PC-9 (cell line): Measurements from ENCODE around the gene TRABD2B. TPM values are rescaled to one million over a fixed set of nuclear protein-coding genes. Genes with fewer than 3 reads are reported as not detected.

Source experiments
- BruUV-seq: library from RNA; stranded (reverse); fragments of 400-500 nt; replicated peaks from 2 replicates; lab custom pipeline; 2021; lab: Mats Ljungman, UMichigan
- CTCF ChIA-PET: fragments of 300-600 bp; sonication (Branson Sonifier 250); formaldehyde crosslinking; loops from one replicate; lab custom pipeline; 2022; ENCODE audit warnings: antibody characterized with exemption; lab: Charles Lee
- POLR2A ChIA-PET: fragments of 300-600 bp; sonication (Branson Sonifier 250); formaldehyde crosslinking; loops from one replicate; lab custom pipeline; 2022; ENCODE audit warnings: antibody characterized with exemption; ENCODE audit not compliant: unreplicated experiment; lab: Charles Lee
- DNase-seq, 2 experiments: peaks; one replicate each; pipeline versions ENCODE4 v3.0.0 to v3.0.0-alpha.2; 2015 to 2022; ENCODE audit warnings: mixed read lengths in 1 of 2
- H2AFZ ChIP-seq: fragments of 200-600 bp; sonication (generic); 2 replicates; pipeline ENCODE4 v1.8.1; 2017; ENCODE audit warnings: antibody characterized with exemption
- H3F3A ChIP-seq: fragments of 200-600 bp; sonication (generic); 2 replicates; pipeline ENCODE4 v1.8.1; 2017; ENCODE audit warnings: antibody characterized with exemption, mild to moderate bottlenecking, low read depth; ENCODE audit not compliant: insufficient read depth
- H3K27ac ChIP-seq: fragments of 200-600 bp; sonication (generic); 2 replicates; pipeline ENCODE4 v1.6.1; 2016; ENCODE audit warnings: mixed run types
- H3K27me3 ChIP-seq: fragments of 200-600 bp; sonication (generic); 2 replicates; pipeline ENCODE4 v1.6.1; 2016; ENCODE audit warnings: low read depth, mixed run types; ENCODE audit not compliant: insufficient read depth
- H3K36me3 ChIP-seq: fragments of 200-600 bp; sonication (generic); 2 replicates; pipeline ENCODE4 v1.6.1; 2016; ENCODE audit warnings: low read depth, mixed run types
- H3K4me1 ChIP-seq: fragments of 200-600 bp; sonication (generic); replicated peaks from 2 replicates; pipeline ENCODE4 v1.6.1; 2016; ENCODE audit warnings: mixed run types; ENCODE audit not compliant: insufficient read depth
- H3K4me2 ChIP-seq: fragments of 200-600 bp; sonication (generic); 2 replicates; pipeline ENCODE4 v1.6.1; 2017; ENCODE audit warnings: mixed run types
- H3K4me3 ChIP-seq: fragments of 200-600 bp; sonication (generic); 2 replicates; pipeline ENCODE4 v1.6.1; 2016; ENCODE audit warnings: mixed run types
- H3K79me2 ChIP-seq: fragments of 200-600 bp; sonication (generic); 2 replicates; pipeline ENCODE4 v1.6.1; 2017; ENCODE audit warnings: low read depth, mixed run types
- H3K9me2 ChIP-seq: fragments of 200-600 bp; sonication (generic); 2 replicates; pipeline ENCODE4 v1.8.1; 2017; ENCODE audit warnings: mild to moderate bottlenecking; ENCODE audit not compliant: insufficient read depth
- H3K9me3 ChIP-seq: fragments of 200-600 bp; sonication (generic); 2 replicates; pipeline ENCODE4 v1.8.1; 2016; ENCODE audit warnings: low read depth; ENCODE audit not compliant: insufficient read depth
- H4K20me1 ChIP-seq: fragments of 200-600 bp; sonication (generic); 2 replicates; pipeline ENCODE4 v1.8.1; 2017; ENCODE audit not compliant: insufficient read depth
- CTCF ChIP-seq: fragments of 200-600 bp; sonication (generic); conservative IDR thresholded peaks from 2 replicates; pipeline ENCODE4 v1.6.1; 2017; ENCODE audit warnings: mixed run types, antibody characterized with exemption, mild to moderate bottlenecking, moderate library complexity
- EZH2 ChIP-seq: fragments of 200-600 bp; sonication (generic); IDR thresholded peaks from 2 replicates; pipeline ENCODE4 v1.8.0; 2017; ENCODE audit warnings: antibody characterized with exemption, low read depth
- intact Hi-C: fragments of 100-400 bp; cut with micrococcal nuclease; formaldehyde crosslinking; loops from one replicate; pipeline ENCODE4 v1.10.0; 2022; ENCODE audit not compliant: unreplicated experiment
- total RNA-seq: library from RNA; stranded (reverse); gene quantifications from 2 replicates; pipeline ENCODE4 v1.2.3, GENCODE V29; 2021

TRABD2B gene
- total RNA-seq, 1 experiment from 2014 or later: not detected

- Histone ChIP-seq H3F3A (no peaks in the 10 kb centered on the region), H3K27me3 (peaks cover 8% of the 10 kb centered on the region; the same call in 1 of the 2 replicates), H3K9me3 (no peaks in the 10 kb centered on the region), H3K4me3 (no peak overlapping the region), H2AFZ (no peak overlapping the region), H3K4me1 (no peaks in the 10 kb centered on the region), H3K27ac (no peak overlapping the region), H3K9me2 (no peaks in the 10 kb centered on the region), H4K20me1 (no peaks in the 10 kb centered on the region), H3K4me2 (no peak overlapping the region), H3K36me3 (no peaks in the 10 kb centered on the region), H3K79me2 (no peaks in the 10 kb centered on the region)
- no TSS peak for BruUV-seq
- no peak for DNase-seq
- intact Hi-C loops: no loop called here
- TF ChIP-seq EZH2 (no peak), CTCF (no peak)
- ChIA-PET POLR2A (no interaction called here), CTCF (no interaction called here)
These were observed 4.5 kb upstream of the TRABD2B start for GRCh38 chr1:48001696-48002095.

- TF ChIP-seq CTCF: no peak
- no peak for TF ChIP-seq EZH2
- no peak overlapping the region for H3K4me3 ChIP-seq
- peaks cover 11% of the 10 kb centered on the region; the same call in 1 of the 2 replicates for H3K27me3 ChIP-seq
- no peaks in the 10 kb centered on the region for H3F3A ChIP-seq
- no peak overlapping the region for H3K4me2 ChIP-seq
- H3K9me2 ChIP-seq: no peaks in the 10 kb centered on the region
- POLR2A ChIA-PET: no interaction called here
- no peaks in the 10 kb centered on the region for H3K79me2 ChIP-seq
- H4K20me1 ChIP-seq: no peaks in the 10 kb centered on the region
- no TSS peak for BruUV-seq
- CTCF ChIA-PET: interaction anchor here (0.6 kb wide), 1 partner anchor 815 kb away, joined by 4 read pairs; no protein-coding TSS in a partner anchor
- intact Hi-C loops: no loop called here
- H3K27ac ChIP-seq: no peak overlapping the region
- H2AFZ ChIP-seq: no peak overlapping the region
- H3K36me3 ChIP-seq: no peaks in the 10 kb centered on the region
- H3K4me1 ChIP-seq: no peaks in the 10 kb centered on the region
- DNase-seq: no peak
- no peaks in the 10 kb centered on the region for H3K9me3 ChIP-seq
These were observed 3.7 kb upstream of the TRABD2B start for GRCh38 chr1:48000883-48001282.

- Histone ChIP-seq H3K4me2 (no peak overlapping the region), H4K20me1 (no peaks in the 10 kb centered on the region), H3K79me2 (no peaks in the 10 kb centered on the region), H3K27ac (no peak overlapping the region), H3K9me2 (no peaks in the 10 kb centered on the region), H3K36me3 (no peaks in the 10 kb centered on the region), H3K9me3 (no peaks in the 10 kb centered on the region), H2AFZ (no peak overlapping the region), H3F3A (no peaks in the 10 kb centered on the region), H3K27me3 (peaks cover 12% of the 10 kb centered on the region; the same call in 1 of the 2 replicates), H3K4me1 (no peaks in the 10 kb centered on the region), H3K4me3 (no peak overlapping the region)
- intact Hi-C loops: no loop called here
- ChIA-PET CTCF (no interaction called here), POLR2A (no interaction called here)
- DNase-seq: no peak
- no peak for TF ChIP-seq EZH2
- TF ChIP-seq CTCF: no peak
- no TSS peak for BruUV-seq
These were observed 1.9 kb upstream of the TRABD2B start for GRCh38 chr1:47999097-47999496.
